ENCODE data around the gene NBEA. TPM values are rescaled to one million over a fixed set of nuclear protein-coding genes. Genes with fewer than 3 reads are reported as not detected.

NBEA gene
- polyA plus RNA-seq (2013, experiment 1 of 4), result 17.2 TPM
- polyA plus RNA-seq (2013, experiment 2 of 4), result 18.7 TPM
- polyA plus RNA-seq (2013, experiment 3 of 4), result 12.2 TPM
- polyA plus RNA-seq (2013, experiment 4 of 4), result 16.5 TPM

GRCh38 chr13:34941835-34942731, at the start of gene NBEA:
NBEA (plus strand) TSS chr13:34942270; CDS start chr13:34942821, 551 bp downstream.
- H3K36me3 ChIP-seq (ENCODE audit: control insufficient read depth, insufficient read depth, low read length), result no peaks in the 10 kb centered on the region
- no peaks in the 10 kb centered on the region for H3K27me3 ChIP-seq (ENCODE audit: control insufficient read depth, insufficient read depth, low read length, poor library complexity, severe bottlenecking)
- H3K4me3 ChIP-seq (ENCODE audit: insufficient read depth, low read depth, low read length), result peak within 1 kb of the TSS; percentile 93
- 0% methylated on average over 74 to 76 of the region's 76 CpGs for WGBS, 2 experiments
- H3K4me1 ChIP-seq (ENCODE audit: control insufficient read depth, insufficient read depth, low read length), result peaks cover 4% of the 10 kb centered on the region
- peak within 1 kb of the TSS; percentile 83 for H3K27ac ChIP-seq (ENCODE audit: insufficient read depth, low read depth, low read length, poor library complexity, severe bottlenecking)
- no peaks in the 10 kb centered on the region for H3K9me3 ChIP-seq (ENCODE audit: control insufficient read depth, low read length)

- Histone ChIP-seq H3K4me1 (ENCODE audit: control insufficient read depth, insufficient read depth, low read length) (no peaks in the 10 kb centered on the region), H3K27ac (ENCODE audit: insufficient read depth, low read depth, low read length, poor library complexity, severe bottlenecking) (no peak overlapping the region), H3K27me3 (ENCODE audit: control insufficient read depth, insufficient read depth, low read length, poor library complexity, severe bottlenecking) (no peaks in the 10 kb centered on the region), H3K36me3 (ENCODE audit: control insufficient read depth, insufficient read depth, low read length) (no peaks in the 10 kb centered on the region), H3K4me3 (ENCODE audit: insufficient read depth, low read depth, low read length) (no peak overlapping the region), H3K9me3 (ENCODE audit: control insufficient read depth, low read length) (no peaks in the 10 kb centered on the region)
- WGBS, 2 experiments, result 82 to 89% methylated on average over 2 of the region's 3 CpGs
These were observed 47.3 kb upstream of the NBEA start for GRCh38 chr13:34894756-34895155.

GRCh38 chr13:34897220-34897619, 44.9 kb upstream of the NBEA start:
- 92 to 98% methylated on average over 3 of the region's 3 CpGs for WGBS, 2 experiments
- H3K36me3 ChIP-seq (ENCODE audit: control insufficient read depth, insufficient read depth, low read length), result no peaks in the 10 kb centered on the region
- H3K4me1 ChIP-seq (ENCODE audit: control insufficient read depth, insufficient read depth, low read length), result peaks cover 4% of the 10 kb centered on the region

GRCh38 chr13:34899888-34900287, 42.2 kb upstream of the NBEA start:
- Histone ChIP-seq H3K4me3 (ENCODE audit: insufficient read depth, low read depth, low read length) (no peak overlapping the region), H3K27me3 (ENCODE audit: control insufficient read depth, insufficient read depth, low read length, poor library complexity, severe bottlenecking) (no peaks in the 10 kb centered on the region), H3K27ac (ENCODE audit: insufficient read depth, low read depth, low read length, poor library complexity, severe bottlenecking) (no peak overlapping the region), H3K9me3 (ENCODE audit: control insufficient read depth, low read length) (no peaks in the 10 kb centered on the region), H3K4me1 (ENCODE audit: control insufficient read depth, insufficient read depth, low read length) (peaks cover 4% of the 10 kb centered on the region), H3K36me3 (ENCODE audit: control insufficient read depth, insufficient read depth, low read length) (no peaks in the 10 kb centered on the region)
- 8% methylated on average over 5 to 6 of the region's 6 CpGs for WGBS, 2 experiments

More at GRCh38 chr13:34897220-34897619, 44.9 kb upstream of the NBEA start:
- Histone ChIP-seq H3K27ac (ENCODE audit: insufficient read depth, low read depth, low read length, poor library complexity, severe bottlenecking) (no peak overlapping the region), H3K9me3 (ENCODE audit: control insufficient read depth, low read length) (no peaks in the 10 kb centered on the region), H3K4me3 (ENCODE audit: insufficient read depth, low read depth, low read length) (no peak overlapping the region), H3K27me3 (ENCODE audit: control insufficient read depth, insufficient read depth, low read length, poor library complexity, severe bottlenecking) (no peaks in the 10 kb centered on the region)

- Histone ChIP-seq H3K36me3 (ENCODE audit: control insufficient read depth, insufficient read depth, low read length) (no peaks in the 10 kb centered on the region), H3K4me1 (ENCODE audit: control insufficient read depth, insufficient read depth, low read length) (peaks cover 4% of the 10 kb centered on the region), H3K27me3 (ENCODE audit: control insufficient read depth, insufficient read depth, low read length, poor library complexity, severe bottlenecking) (no peaks in the 10 kb centered on the region), H3K4me3 (ENCODE audit: insufficient read depth, low read depth, low read length) (no peak overlapping the region), H3K27ac (ENCODE audit: insufficient read depth, low read depth, low read length, poor library complexity, severe bottlenecking) (no peak overlapping the region), H3K9me3 (ENCODE audit: control insufficient read depth, low read length) (no peaks in the 10 kb centered on the region)
- WGBS, 2 experiments, result 3 to 8% methylated on average over 2 of the region's 2 CpGs
These were observed 41.8 kb upstream of the NBEA start for GRCh38 chr13:34900288-34900739.

- H3K36me3 ChIP-seq (ENCODE audit: control insufficient read depth, insufficient read depth, low read length), result no peaks in the 10 kb centered on the region
- H3K27me3 ChIP-seq (ENCODE audit: control insufficient read depth, insufficient read depth, low read length, poor library complexity, severe bottlenecking), result no peaks in the 10 kb centered on the region
- no peak overlapping the region for H3K4me3 ChIP-seq (ENCODE audit: insufficient read depth, low read depth, low read length)
- H3K27ac ChIP-seq (ENCODE audit: insufficient read depth, low read depth, low read length, poor library complexity, severe bottlenecking), result no peak overlapping the region
- peaks cover 4% of the 10 kb centered on the region for H3K4me1 ChIP-seq (ENCODE audit: control insufficient read depth, insufficient read depth, low read length)
- no peaks in the 10 kb centered on the region for H3K9me3 ChIP-seq (ENCODE audit: control insufficient read depth, low read length)
- WGBS, 2 experiments, result 61 to 66% methylated on average over 5 of the region's 5 CpGs
These were observed 40.5 kb upstream of the NBEA start for GRCh38 chr13:34901572-34901971.

- no peaks in the 10 kb centered on the region for H3K27me3 ChIP-seq (ENCODE audit: control insufficient read depth, insufficient read depth, low read length, poor library complexity, severe bottlenecking)
- no peaks in the 10 kb centered on the region for H3K9me3 ChIP-seq (ENCODE audit: control insufficient read depth, low read length)
- no peak overlapping the region for H3K27ac ChIP-seq (ENCODE audit: insufficient read depth, low read depth, low read length, poor library complexity, severe bottlenecking)
- H3K4me3 ChIP-seq (ENCODE audit: insufficient read depth, low read depth, low read length), result no peak overlapping the region
- H3K4me1 ChIP-seq (ENCODE audit: control insufficient read depth, insufficient read depth, low read length), result no peaks in the 10 kb centered on the region
- 86 to 92% methylated on average over 2 of the region's 2 CpGs for WGBS, 2 experiments
- no peaks in the 10 kb centered on the region for H3K36me3 ChIP-seq (ENCODE audit: control insufficient read depth, insufficient read depth, low read length)
These were observed 30.9 kb upstream of the NBEA start for GRCh38 chr13:34911159-34911558.

- Histone ChIP-seq H3K27ac (ENCODE audit: insufficient read depth, low read depth, low read length, poor library complexity, severe bottlenecking) (no peak overlapping the region), H3K4me1 (ENCODE audit: control insufficient read depth, insufficient read depth, low read length) (no peaks in the 10 kb centered on the region), H3K4me3 (ENCODE audit: insufficient read depth, low read depth, low read length) (no peak overlapping the region), H3K9me3 (ENCODE audit: control insufficient read depth, low read length) (no peaks in the 10 kb centered on the region), H3K27me3 (ENCODE audit: control insufficient read depth, insufficient read depth, low read length, poor library complexity, severe bottlenecking) (no peaks in the 10 kb centered on the region), H3K36me3 (ENCODE audit: control insufficient read depth, insufficient read depth, low read length) (no peaks in the 10 kb centered on the region)
- 55 to 58% methylated on average over 6 of the region's 6 CpGs for WGBS, 2 experiments
These were observed 29.0 kb upstream of the NBEA start for GRCh38 chr13:34913040-34913439.

GRCh38 chr13:34914416-34914815, 27.7 kb upstream of the NBEA start:
- Histone ChIP-seq H3K27me3 (ENCODE audit: control insufficient read depth, insufficient read depth, low read length, poor library complexity, severe bottlenecking) (no peaks in the 10 kb centered on the region), H3K36me3 (ENCODE audit: control insufficient read depth, insufficient read depth, low read length) (no peaks in the 10 kb centered on the region), H3K27ac (ENCODE audit: insufficient read depth, low read depth, low read length, poor library complexity, severe bottlenecking) (no peak overlapping the region), H3K9me3 (ENCODE audit: control insufficient read depth, low read length) (no peaks in the 10 kb centered on the region), H3K4me1 (ENCODE audit: control insufficient read depth, insufficient read depth, low read length) (no peaks in the 10 kb centered on the region), H3K4me3 (ENCODE audit: insufficient read depth, low read depth, low read length) (no peak overlapping the region)
- 3 to 9% methylated on average over 2 of the region's 2 CpGs for WGBS, 2 experiments

GRCh38 chr13:34926508-34926907, 15.6 kb upstream of the NBEA start:
- Histone ChIP-seq H3K27ac (ENCODE audit: insufficient read depth, low read depth, low read length, poor library complexity, severe bottlenecking) (no peak overlapping the region), H3K4me1 (ENCODE audit: control insufficient read depth, insufficient read depth, low read length) (no peaks in the 10 kb centered on the region), H3K27me3 (ENCODE audit: control insufficient read depth, insufficient read depth, low read length, poor library complexity, severe bottlenecking) (no peaks in the 10 kb centered on the region), H3K36me3 (ENCODE audit: control insufficient read depth, insufficient read depth, low read length) (no peaks in the 10 kb centered on the region), H3K4me3 (ENCODE audit: insufficient read depth, low read depth, low read length) (no peak overlapping the region), H3K9me3 (ENCODE audit: control insufficient read depth, low read length) (no peaks in the 10 kb centered on the region)
- 75 to 80% methylated on average over 1 of the region's 1 CpG for WGBS, 2 experiments
